GM18909 (cell line): ENCODE data around the gene RCE1.
A peak's percentile ranks its signal among the peaks of the same experiment; 100 is the strongest.
"Not testable (repeated sequence)": the region's sequence is repeated elsewhere in the genome, so short reads cannot be mapped to it uniquely, and the experiment has no call there.

Source experiments
- ATAC-seq: cut with Tn5 transposase; IDR thresholded peaks from one replicate; pipeline ENCODE4 v1.9.1; 2021; ENCODE audit warnings: mild to moderate bottlenecking; ENCODE audit not compliant: unreplicated experiment, poor library complexity

Gene RCE1, protein sequence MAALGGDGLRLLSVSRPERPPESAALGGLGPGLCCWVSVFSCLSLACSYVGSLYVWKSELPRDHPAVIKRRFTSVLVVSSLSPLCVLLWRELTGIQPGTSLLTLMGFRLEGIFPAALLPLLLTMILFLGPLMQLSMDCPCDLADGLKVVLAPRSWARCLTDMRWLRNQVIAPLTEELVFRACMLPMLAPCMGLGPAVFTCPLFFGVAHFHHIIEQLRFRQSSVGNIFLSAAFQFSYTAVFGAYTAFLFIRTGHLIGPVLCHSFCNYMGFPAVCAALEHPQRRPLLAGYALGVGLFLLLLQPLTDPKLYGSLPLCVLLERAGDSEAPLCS

DNA sequence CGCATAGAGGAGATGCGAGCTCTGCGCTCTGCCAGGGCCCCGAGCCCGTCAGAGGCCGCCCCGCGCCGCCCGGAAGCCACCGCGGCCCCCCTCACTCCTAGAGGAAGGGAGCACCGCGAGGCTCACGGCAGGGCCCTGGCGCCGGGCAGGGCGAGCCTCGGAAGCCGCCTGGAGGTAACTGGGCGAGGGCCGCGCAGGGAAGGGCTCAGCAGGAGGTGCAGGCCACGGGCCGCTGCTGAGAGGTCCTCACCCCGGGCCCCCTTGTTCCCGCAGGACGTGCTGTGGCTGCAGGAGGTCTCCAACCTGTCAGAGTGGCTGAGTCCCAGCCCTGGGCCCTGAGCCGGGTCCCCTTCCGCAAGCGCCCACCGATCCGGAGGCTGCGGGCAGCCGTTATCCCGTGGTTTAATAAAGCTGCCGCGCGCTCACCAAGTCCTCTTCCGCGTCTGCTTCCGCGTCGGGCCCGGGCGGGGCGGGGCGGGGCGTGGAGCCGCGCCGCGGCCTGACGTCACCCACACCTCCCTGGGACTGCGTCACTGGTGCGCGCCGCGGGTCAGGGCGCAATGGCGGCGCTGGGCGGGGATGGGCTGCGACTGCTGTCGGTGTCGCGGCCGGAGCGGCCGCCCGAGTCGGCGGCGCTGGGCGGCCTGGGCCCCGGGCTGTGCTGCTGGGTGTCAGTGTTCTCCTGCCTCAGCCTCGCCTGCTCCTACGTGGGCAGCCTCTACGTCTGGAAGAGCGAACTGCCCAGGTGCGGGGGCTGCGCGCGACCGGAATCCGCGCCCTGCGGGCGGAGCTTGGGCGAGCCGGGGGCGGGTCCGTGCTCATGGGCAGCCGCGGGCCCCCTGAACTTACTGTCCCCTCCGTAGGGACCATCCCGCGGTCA is at the start of gene RCE1:
Gene RCE1 (plus strand): TSS at position 546 of the 880 bp plus-strand sequence. CDS start 15 bp downstream, at position 561.
- peak; percentile 81 for ATAC-seq

DNA sequence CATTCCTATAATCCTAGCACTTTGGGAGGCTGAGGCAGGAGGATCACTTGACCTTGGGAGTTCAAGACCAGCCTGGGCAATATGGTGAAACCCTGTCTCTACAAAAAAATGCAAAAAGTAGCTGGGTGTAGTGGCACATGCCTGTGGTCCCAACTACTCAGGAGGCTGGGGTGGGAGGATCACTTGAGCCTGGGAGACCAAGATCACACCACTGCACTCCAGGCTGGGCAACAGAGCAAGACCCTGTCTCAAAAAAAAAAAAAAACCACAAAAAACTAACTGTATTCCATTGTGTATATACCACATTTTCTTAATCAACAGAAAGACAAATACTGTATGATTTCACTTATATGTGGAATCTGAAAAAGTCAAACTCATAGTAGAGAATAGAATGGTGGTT is 43.4 kb upstream of the RCE1 start:
- ATAC-seq, result not testable (repeated sequence)

DNA sequence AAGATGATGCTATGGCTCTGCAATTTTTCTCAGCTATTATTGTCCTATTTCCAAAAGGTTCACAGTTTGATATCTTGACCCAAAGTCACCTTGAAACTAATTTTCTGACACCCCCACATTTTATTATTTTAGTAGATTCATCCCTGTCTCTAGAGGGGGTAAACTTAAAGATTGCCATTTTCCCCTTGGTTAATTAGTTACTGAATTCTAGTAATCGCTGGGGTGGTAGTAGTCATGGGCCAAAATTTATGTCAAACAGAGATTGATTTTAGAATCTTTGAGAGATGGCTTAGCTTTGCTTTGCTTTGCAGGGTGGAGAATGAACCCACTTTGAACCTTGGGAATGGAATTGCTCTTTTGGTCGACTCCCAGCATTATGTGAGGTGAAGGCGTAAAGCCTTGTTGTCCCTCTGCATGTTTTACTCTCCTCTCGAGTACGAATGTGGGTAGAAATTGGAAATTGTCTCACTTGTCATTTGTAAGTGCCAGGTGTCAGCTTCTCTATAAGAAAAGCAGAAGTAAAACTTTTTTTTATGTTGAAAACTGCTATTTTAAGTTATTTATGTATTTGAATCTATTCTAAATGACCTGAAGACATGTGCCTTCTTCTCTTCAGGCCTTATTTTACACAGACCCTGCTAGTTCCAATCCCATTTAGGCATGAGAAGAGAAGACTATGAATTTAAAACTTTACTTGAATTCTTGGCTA is 42.4 kb upstream of the RCE1 start:
- ATAC-seq, result peak; percentile 64

DNA sequence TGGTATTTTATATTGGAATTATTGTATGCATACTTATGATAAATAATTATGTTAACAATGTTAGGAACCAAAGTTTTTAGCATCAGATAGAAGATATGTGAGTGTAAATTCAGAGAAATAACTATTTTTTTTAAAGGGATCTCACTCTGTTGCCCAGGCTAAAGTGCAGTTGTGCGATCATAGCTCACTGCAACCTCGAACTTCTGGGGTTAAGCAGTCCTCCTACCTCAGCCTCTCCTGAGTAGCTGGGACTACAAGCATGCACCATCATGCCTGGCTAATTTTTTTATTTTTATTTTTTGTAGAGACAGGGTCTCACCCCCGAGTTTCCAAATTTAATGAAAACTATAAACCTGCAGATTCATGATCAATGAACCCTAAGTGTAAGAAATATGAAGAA is 33.6 kb upstream of the RCE1 start:
- ATAC-seq, result no peak

DNA sequence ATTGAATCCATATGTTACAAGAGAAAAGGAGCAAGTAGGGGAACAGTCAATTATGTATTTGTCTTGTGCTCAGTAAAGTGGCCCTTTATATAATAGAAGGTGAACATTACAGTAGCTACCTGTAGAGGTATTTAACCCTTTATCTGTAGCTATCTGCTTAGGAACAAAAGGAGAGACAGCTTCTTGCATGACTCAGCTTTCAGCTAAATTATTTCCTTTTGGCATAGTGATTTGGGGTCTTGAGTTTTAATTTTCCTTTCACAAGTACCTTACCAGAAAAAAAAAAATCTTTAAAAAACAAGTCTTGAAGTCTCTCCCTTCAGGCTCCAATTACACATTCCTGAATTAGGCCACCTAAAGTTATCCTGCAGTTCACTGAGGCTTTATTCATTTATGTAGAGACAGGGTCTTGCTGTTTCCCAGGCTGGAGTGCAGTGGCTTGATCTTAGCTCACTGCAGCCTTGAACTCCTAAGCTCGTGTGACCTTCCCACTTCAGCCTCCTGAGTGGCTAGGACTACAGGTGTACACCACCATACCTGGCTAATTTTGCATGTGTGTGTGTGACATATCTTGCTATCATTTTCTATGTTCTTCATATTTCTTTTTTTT is 32.6 kb upstream of the RCE1 start:
- ATAC-seq, result no peak

DNA sequence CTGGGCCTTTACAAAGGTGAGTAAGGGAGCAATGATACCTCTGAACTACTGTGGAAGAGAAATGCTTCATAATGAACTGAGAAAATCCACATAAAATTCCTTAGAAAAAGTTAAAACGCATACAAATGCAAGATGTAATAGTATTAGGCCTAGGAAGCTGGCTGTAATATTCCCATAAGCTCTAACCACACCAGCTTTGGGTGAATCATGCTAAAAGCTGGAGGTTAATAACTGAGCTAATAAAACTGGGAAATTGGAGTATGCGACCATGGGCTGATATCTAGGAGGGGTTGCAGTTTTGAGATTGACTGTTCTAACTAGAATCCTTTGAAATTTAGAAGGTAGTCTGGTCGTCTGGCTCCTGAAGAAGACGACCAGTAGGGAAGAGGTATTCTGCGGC is 28.6 kb upstream of the RCE1 start:
- ATAC-seq, result no peak

DNA sequence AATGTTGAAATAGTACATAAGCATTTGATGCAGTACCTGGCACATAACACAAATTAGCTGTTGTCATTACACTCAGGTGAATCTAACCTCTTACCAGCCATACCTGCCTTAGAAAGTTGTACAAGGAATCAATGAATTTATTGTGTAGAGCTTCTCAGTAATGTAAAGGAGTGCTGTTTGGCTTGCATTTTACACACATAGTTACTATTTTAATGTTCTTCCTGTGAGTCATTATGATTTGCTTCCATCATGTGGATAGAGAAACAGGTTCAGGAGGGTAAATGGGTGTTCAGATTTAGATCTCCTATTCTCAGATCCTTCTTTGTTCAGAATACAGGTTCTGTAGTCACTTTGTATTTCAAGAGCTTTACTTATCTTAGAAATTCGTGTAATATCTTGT is 27.6 kb upstream of the RCE1 start:
- ATAC-seq, result no peak

DNA sequence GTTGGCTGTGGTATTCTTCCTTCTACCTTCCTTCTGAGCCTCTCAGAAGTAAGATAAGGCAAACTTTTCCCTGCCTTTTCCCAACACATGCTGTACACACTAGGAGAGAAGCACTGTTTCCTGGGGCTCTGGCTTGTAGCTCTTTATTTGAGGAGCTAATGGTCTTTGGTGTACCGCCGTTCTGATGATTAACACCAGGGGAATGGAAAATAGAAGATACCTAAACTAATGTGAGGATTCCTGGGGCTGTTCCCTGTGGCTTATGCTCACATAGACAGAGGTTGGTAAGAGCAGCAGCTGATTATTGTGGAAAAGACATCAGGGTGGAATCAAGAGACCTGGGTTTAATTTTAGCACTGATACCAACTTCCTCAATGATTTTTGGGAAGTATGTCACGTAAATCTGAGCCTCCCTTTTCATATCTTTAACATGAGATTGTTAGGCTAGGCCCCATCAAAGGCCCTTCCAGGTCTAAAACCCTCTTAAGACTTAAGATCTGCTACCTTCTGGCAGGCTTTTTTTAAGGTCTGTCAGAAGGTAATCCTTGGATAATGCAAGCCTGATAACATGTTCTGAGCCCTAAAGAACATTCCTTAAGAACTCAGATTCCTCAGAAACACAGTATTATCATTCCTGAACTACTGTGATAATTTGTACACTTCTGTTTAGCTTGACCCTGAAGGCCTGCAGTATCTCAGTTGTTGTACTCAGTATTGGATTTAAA is 24.8 kb upstream of the RCE1 start:
- no peak for ATAC-seq

DNA sequence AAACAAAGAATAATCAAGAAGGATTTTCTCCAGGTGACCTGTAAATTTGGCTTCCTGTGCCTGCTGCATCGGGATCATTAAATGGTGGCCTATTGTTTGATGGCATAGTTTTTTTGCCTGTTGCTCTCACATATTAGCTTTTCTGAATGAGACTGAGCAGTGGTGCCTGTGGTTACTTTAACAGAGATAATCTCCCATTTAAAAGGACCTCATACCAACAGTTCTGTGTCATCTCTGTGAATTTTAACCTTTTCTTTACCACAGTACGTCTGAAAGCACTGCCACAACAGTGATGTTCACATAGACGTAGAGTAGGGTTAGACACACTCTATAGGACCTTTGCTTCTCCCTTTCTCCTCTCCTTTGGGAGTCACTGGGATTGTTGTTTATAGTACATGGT is 22.9 kb upstream of the RCE1 start:
- no peak for ATAC-seq

DNA sequence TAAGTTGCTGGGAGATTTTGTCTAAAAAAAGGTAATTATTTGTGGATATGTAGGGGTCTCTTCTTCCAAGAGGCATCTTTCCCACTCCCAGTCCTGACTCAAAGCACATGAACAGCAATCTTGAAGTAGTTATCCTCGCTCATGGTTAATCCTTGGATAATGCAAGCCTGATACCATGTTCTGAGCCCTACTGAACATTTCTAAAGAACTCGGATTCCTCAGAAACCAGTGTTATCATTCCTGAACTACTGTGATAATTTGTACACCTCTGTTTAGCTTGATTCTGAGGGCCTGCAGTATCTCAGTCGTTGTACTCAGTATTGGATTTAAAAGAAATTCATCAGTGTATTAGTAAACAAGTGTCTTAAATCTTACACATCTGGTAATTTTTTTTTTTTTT is 22.3 kb upstream of the RCE1 start:
- no peak for ATAC-seq

DNA sequence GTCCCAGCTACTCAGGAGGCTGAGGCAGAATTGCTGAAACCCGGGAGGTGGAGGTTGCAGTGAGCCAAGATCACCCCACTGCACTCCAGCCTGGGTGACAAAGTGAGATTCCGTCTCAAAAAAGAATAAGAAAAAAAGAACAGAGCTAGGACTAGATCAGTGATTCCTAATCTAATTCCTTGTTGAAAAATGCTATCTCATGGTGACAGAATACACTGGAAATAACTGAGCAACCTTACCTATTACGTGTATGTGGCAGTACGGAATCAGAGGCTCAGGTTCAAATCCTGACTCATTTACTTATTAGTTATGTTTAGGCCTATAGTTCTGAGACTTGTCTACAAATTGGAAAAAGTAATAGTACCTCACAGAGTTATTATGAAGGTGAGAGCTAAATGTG is 19.5 kb upstream of the RCE1 start:
- no peak for ATAC-seq

DNA sequence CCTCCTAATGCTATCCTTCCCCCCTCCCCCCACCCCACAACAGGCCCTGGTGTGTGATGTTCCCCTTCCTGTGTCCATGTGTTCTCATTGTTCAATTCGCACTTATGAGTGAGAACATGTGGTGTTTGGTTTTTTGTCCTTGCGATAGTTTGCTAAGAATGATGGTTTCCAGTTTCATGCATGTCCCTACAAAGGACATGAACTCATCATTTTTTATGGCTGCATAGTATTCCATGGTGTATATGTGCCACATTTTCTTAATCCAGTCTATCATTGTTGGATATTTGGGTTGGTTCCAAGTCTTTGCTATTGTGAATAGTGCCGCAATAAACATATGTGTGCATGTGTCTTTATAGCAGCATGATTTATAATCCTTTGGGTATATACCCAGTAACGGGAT is 18.7 kb upstream of the RCE1 start:
- ATAC-seq, result not testable (repeated sequence)

DNA sequence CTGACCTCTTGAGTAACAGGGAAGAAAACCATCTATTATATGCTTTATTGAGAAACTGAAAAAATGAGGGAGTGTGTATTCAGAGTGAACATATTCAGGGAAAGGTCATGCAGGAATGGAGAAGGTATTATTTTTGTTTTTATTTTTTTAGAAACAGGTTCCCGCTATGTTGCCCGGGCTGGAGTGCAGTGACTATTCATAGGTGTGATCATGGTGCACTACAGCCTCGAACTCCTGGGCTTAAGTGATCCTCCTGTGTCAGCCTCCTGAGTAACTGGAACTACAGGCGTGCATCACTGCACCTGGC is 8.7 kb upstream of the RCE1 start:
- no peak for ATAC-seq

DNA sequence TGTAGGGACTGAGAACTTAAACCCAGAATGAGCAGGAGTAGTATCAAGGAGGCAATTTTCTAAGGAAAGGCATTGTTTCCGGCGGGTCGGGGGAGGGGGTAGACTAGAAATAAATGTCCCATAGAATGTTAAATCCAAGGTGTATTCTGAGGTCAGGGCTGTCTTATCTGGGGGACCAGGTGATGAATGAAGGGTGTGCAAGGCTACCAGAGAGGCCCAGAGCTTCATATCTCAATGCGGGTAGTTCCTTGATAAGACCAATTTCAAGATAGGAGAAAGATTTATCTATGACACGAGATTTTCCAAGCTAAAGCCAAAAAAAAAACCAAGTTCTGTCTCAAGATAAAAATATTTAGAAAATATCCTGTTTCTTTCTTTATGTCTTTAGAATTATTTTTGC is 8.3 kb upstream of the RCE1 start:
- ATAC-seq, result no peak

DNA sequence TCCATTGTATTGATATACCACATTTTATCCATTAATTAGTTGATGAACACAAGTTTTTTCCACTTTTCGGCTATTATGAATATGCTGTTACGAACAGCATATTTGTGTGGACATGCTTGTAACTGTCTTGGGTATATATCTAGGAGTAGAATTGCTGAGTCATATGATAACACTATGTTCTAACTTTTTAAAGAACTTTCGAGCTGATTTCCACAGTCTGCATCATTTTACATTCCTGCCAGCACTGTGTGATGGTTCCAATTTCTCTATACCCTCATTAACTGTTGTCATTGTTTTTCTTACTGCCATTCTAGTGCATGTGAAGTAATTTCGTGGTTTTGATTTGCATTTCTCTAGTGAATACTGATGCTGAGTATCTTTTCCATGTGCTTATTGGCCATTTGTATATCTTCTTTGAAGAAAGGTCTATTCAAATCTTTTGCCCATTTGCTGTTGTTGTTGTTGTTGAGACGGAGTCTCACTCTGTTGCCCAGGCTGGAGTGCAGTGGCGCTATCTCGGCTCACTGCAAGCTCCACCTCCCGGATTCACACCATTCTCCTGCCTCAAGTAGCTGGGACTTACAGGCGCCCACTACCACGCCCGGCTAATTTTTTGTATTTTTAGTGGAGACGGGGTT is 7.4 kb upstream of the RCE1 start:
- no peak for ATAC-seq

DNA sequence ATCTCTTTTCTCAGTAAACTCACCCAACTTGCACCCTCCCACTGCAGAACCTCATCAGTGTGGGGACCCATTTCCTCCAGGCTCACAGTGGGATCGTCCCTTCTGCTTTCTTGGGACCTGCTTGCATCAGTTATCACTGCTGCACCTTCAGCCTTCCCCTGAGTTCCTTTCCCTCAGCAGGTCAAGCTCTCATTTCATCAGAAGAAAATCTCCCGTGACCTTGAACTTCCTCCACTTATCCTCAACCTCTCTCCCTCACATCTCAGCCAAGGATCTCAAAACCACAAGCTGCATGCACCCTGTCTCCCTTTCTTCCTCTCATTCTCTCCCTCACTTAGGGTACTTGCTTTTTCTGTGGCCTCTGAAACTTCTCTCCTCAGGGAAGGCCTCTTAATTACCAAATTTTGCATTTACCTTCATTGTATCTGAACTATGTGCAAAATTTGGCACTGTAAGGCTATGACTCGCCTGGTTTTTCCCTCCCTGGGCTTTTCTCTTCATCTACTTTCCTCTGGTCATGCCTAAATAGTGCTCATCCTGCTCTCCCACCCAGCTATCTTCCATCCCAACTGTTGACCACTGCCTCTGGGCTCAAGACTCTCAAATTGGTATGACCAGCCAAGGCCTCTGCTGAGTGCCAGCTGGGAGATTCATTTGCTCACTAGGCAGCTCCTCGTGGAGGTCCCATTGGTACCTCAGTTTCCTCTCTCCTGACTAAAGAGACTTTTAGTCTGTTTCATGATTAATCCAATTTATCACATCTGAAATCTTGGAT is 2.7 kb upstream of the RCE1 start:
- no peak for ATAC-seq

DNA sequence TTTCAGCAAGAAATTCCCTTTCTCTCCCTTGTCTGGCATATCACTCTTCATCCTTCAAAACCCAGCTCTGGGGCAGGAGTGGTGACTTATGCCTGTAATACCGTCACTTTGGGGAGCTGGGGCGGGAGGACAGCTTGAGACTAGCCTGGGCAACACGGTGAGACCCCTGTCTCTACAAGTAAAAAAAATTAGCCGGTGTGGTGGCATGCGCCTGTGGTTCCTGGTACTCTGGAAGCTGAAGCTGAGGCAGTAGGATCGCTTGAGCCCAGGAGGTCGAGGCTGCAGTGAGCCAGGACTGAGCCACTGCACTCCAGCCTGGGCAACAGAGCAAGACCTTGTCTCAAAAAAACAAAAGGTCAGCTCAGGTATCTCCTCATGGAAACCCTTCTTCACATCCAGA is 1.4 kb upstream of the RCE1 start:
- no peak for ATAC-seq

DNA sequence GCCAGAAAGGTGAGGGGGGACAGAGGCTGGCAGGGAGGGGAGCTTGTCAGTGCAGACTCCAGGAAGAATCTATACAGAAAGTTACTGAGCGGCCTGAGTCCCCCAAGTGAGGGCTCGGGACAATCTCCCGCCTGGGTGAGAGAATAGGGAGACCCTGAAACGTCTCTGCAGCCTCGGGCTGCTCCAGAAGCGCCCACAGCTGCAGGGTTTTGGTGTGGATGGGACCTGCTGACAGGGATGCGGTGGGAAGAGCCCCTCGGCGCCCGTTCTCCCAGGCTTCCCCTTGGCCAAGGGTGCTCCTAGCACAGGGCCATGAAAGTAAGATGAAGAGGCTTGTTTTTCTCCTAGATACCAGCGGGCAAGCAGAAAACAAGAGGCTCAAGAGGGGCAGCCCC is 743 bp upstream of the RCE1 start:
- no peak for ATAC-seq
